ENCODE data around the gene FBXO9.

DNA sequence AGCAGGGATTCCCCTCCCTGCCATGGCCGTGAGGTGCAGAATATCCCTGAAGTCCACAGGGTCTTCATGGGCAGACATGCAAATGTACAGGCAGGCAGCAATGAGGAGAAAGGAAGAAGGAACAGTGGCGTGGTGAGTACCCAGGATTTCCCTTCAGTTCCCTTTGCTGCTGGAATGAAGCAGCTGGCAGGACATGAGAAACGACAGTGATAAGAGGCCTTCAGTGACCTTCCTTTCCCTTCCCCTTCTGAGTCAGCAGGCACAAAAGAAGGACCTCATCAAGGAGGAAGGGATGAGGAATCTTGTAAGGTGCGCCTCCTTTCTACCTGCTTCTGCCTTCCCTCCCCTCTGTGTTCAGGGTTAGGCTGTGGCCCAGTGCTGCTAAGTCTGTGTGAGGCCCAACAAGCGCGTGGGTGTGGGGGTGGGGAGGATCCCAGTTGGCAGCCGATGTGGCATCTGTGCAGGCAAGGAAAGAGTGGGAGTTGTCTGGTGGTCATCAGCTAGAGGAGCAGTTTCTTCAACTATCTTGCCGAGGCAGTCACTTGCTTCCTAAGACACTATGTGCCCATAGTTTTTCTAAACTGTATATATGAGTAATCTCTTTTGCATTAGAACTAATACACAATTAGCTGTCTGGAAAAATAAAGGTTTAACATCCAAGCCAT is 29.5 kb upstream of the FBXO9 start:
- TF ChIP-seq, protein P1, sequence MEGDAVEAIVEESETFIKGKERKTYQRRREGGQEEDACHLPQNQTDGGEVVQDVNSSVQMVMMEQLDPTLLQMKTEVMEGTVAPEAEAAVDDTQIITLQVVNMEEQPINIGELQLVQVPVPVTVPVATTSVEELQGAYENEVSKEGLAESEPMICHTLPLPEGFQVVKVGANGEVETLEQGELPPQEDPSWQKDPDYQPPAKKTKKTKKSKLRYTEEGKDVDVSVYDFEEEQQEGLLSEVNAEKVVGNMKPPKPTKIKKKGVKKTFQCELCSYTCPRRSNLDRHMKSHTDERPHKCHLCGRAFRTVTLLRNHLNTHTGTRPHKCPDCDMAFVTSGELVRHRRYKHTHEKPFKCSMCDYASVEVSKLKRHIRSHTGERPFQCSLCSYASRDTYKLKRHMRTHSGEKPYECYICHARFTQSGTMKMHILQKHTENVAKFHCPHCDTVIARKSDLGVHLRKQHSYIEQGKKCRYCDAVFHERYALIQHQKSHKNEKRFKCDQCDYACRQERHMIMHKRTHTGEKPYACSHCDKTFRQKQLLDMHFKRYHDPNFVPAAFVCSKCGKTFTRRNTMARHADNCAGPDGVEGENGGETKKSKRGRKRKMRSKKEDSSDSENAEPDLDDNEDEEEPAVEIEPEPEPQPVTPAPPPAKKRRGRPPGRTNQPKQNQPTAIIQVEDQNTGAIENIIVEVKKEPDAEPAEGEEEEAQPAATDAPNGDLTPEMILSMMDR (IDR thresholded peaks at IDR 0.05), result no peak
- TF ChIP-seq POLR2A (IDR thresholded peaks at IDR 0.05), result no peak
- no peak for TF ChIP-seq POLR2AphosphoS5 (IDR thresholded peaks at IDR 0.05)

Data from breast epithelium (tissue), 3 donors.